ENCODE results near the gene S100A9.

The S100A9 gene

DNA sequence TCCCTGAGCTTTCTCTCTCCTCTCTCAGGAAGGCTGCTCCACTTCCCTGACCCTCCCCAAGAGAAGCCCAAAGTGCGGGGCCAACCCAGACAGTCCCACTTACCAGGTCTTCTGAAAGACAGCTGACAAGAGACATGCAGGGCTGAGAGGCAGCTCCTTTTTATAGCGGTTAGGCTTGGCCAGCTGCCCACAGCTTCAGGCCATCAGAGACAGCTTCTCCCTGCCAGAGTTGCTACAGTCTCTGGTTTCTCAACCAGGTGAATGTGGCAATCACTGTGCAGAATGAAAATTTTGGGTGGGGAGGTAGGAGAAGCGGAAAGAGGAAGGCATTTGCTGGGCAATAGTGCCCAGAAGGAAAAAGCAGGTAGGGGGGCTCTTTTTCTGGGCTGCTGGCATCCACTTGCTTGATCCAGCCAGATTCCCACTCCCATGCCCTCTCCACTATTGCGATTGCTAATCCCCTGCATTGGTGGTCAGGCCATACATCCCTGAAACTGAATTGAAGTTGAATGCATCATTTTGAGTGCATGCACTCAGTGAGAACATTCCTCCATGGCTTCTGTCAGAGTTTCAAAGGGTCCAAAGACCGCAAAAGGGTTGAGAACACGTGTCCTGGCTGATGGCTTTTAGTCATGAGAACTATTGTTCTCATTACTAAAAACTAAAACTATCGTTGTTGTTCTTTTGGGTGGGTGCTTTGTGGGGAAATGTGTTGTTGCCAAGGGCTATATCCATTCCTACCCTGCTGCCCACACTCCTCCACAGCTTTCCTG, 33.5 kb downstream of the S100A9 start, which contains the start of gene S100A8:
Gene S100A8 (minus strand): TSS at position 136 of the 773 bp plus-strand sequence. CDS start 538 bp downstream, outside the sequence.
- TF ChIP-seq TEAD4 (IDR thresholded peaks at IDR 0.05) (no peak), EP300 (IDR thresholded peaks at IDR 0.05; ENCODE audit: borderline replicate concordance) (no peak), FOXM1 (IDR thresholded peaks at IDR 0.05; ENCODE audit: borderline replicate concordance, low read depth) (no peak), CREB1 (IDR thresholded peaks at IDR 0.05; ENCODE audit: low read depth) (no peak), YY1 (IDR thresholded peaks at IDR 0.05; ENCODE audit: low read depth) (no peak), ZBTB7A (IDR thresholded peaks at IDR 0.05; ENCODE audit: low read depth) (no peak), CEBPB (IDR thresholded peaks at IDR 0.05) (no peak), RAD21 (IDR thresholded peaks at IDR 0.05; ENCODE audit: low read depth) (no peak), NFIC (IDR thresholded peaks at IDR 0.05) (no peak), EGR1 (IDR thresholded peaks at IDR 0.05) (no peak), TCF12 (IDR thresholded peaks at IDR 0.05; ENCODE audit: low read depth) (no peak), TAF1 (IDR thresholded peaks at IDR 0.05; ENCODE audit: low read depth) (no peak)
- TF ChIP-seq, protein P1, sequence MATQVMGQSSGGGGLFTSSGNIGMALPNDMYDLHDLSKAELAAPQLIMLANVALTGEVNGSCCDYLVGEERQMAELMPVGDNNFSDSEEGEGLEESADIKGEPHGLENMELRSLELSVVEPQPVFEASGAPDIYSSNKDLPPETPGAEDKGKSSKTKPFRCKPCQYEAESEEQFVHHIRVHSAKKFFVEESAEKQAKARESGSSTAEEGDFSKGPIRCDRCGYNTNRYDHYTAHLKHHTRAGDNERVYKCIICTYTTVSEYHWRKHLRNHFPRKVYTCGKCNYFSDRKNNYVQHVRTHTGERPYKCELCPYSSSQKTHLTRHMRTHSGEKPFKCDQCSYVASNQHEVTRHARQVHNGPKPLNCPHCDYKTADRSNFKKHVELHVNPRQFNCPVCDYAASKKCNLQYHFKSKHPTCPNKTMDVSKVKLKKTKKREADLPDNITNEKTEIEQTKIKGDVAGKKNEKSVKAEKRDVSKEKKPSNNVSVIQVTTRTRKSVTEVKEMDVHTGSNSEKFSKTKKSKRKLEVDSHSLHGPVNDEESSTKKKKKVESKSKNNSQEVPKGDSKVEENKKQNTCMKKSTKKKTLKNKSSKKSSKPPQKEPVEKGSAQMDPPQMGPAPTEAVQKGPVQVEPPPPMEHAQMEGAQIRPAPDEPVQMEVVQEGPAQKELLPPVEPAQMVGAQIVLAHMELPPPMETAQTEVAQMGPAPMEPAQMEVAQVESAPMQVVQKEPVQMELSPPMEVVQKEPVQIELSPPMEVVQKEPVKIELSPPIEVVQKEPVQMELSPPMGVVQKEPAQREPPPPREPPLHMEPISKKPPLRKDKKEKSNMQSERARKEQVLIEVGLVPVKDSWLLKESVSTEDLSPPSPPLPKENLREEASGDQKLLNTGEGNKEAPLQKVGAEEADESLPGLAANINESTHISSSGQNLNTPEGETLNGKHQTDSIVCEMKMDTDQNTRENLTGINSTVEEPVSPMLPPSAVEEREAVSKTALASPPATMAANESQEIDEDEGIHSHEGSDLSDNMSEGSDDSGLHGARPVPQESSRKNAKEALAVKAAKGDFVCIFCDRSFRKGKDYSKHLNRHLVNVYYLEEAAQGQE (IDR thresholded peaks at IDR 0.05; ENCODE audit: low read depth), result no peak
- TF ChIP-seq, protein P2, sequence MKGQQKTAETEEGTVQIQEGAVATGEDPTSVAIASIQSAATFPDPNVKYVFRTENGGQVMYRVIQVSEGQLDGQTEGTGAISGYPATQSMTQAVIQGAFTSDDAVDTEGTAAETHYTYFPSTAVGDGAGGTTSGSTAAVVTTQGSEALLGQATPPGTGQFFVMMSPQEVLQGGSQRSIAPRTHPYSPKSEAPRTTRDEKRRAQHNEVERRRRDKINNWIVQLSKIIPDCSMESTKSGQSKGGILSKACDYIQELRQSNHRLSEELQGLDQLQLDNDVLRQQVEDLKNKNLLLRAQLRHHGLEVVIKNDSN (IDR thresholded peaks at IDR 0.05), result no peak
- TF ChIP-seq, protein P3, sequence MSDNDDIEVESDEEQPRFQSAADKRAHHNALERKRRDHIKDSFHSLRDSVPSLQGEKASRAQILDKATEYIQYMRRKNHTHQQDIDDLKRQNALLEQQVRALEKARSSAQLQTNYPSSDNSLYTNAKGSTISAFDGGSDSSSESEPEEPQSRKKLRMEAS (IDR thresholded peaks at IDR 0.05), result no peak

DNA sequence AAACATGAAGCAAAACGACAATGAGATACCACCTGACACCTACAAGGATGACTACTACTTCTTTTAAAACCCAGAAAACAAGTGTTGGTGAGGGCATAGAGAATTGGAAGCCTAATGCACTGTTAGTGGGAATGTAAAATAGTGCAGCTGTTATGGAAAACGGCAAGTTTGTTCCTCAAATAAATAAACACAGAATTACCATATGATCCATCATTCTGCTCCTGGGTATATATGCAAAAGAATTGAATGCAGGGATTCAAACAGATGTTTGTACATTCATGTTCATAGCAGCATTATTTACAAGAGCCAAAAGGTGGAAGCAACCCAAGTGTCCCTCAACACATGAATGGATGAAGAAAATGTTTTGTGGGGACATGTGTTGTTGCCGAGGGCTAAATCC, 34.6 kb downstream of the S100A9 start:
- TF ChIP-seq RAD21 (IDR thresholded peaks at IDR 0.05; ENCODE audit: low read depth), result no peak
- no peak for TF ChIP-seq YY1 (IDR thresholded peaks at IDR 0.05; ENCODE audit: low read depth)
- no peak for TF ChIP-seq EP300 (IDR thresholded peaks at IDR 0.05; ENCODE audit: borderline replicate concordance)
- TF ChIP-seq, protein P1 (IDR thresholded peaks at IDR 0.05; ENCODE audit: low read depth), result no peak
- no peak for TF ChIP-seq CEBPB (IDR thresholded peaks at IDR 0.05)
- TF ChIP-seq TEAD4 (IDR thresholded peaks at IDR 0.05), result no peak
- no peak for TF ChIP-seq TAF1 (IDR thresholded peaks at IDR 0.05; ENCODE audit: low read depth)
- no peak for TF ChIP-seq CREB1 (IDR thresholded peaks at IDR 0.05; ENCODE audit: low read depth)
- TF ChIP-seq ZBTB7A (IDR thresholded peaks at IDR 0.05; ENCODE audit: low read depth), result no peak
- TF ChIP-seq EGR1 (IDR thresholded peaks at IDR 0.05), result no peak
- TF ChIP-seq, protein P3 (IDR thresholded peaks at IDR 0.05), result no peak
- TF ChIP-seq, protein P2 (IDR thresholded peaks at IDR 0.05), result no peak

DNA sequence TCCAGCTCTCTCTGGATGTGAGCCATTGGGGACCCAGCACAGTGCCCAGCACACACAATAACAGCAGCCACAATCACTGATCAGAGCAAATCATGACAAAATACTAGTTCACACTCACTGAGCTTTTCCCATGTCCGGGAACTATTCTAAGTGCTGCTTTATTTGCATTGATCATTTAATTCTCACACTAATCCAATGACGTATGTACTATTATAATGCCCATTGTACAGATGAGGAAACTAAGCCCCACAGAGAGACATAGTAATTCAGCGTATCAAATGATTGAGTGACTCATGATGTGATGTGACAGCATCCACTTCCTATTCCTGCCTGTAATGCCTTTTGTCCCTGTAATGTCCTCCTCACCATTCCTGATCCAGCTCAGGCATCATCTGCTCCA, 35.2 kb downstream of the S100A9 start:
- TF ChIP-seq FOXM1 (IDR thresholded peaks at IDR 0.05; ENCODE audit: borderline replicate concordance, low read depth) (no peak), CREB1 (IDR thresholded peaks at IDR 0.05; ENCODE audit: low read depth) (no peak), TCF12 (IDR thresholded peaks at IDR 0.05; ENCODE audit: low read depth) (no peak), ZBTB7A (IDR thresholded peaks at IDR 0.05; ENCODE audit: low read depth) (no peak), EP300 (IDR thresholded peaks at IDR 0.05; ENCODE audit: borderline replicate concordance) (no peak), TAF1 (IDR thresholded peaks at IDR 0.05; ENCODE audit: low read depth) (no peak), YY1 (IDR thresholded peaks at IDR 0.05; ENCODE audit: low read depth) (no peak), EGR1 (IDR thresholded peaks at IDR 0.05) (no peak), RAD21 (IDR thresholded peaks at IDR 0.05; ENCODE audit: low read depth) (no peak), TEAD4 (IDR thresholded peaks at IDR 0.05) (no peak), CEBPB (IDR thresholded peaks at IDR 0.05) (no peak), NFIC (IDR thresholded peaks at IDR 0.05) (no peak)
- TF ChIP-seq, protein P3 (IDR thresholded peaks at IDR 0.05), result no peak
- TF ChIP-seq, protein P1 (IDR thresholded peaks at IDR 0.05; ENCODE audit: low read depth), result no peak
- TF ChIP-seq, protein P2 (IDR thresholded peaks at IDR 0.05), result no peak
